Upper lobe of left lung (tissue), 4 donors: ENCODE data around the gene UFC1.

Source experiments
- CTCF ChIP-seq, 6 experiments: fragments of 450-650 bp in 4 of 6; fragments of 200-600 bp in 2 of 6; sonication (generic) in 2 of 6; IDR thresholded peaks; one replicate each; pipeline ENCODE4 v1.5.1; 2016 to 2019; ENCODE audit warnings: antibody characterized with exemption in 6 of 6
- EP300 ChIP-seq, 4 donors: sonication (generic); formaldehyde crosslinking; IDR thresholded peaks; one replicate each; pipeline ENCODE4 v1.5.1; 2017; ENCODE audit warnings: antibody characterized with exemption in 4 of 4, control low read depth in 2 of 4
- POLR2A ChIP-seq, 4 donors: fragments of 450-650 bp; IDR thresholded peaks; one replicate each; pipeline ENCODE4 v1.5.1; 2016 to 2017; ENCODE audit warnings: antibody characterized with exemption in 4 of 4, mild to moderate bottlenecking in 2 of 4

GRCh38 chr1:161201836-161202712 is 48.3 kb downstream of the UFC1 start, which contains the start of gene NDUFS2:
- peak in 2 of 6 experiments; percentile 7 to 25 for TF ChIP-seq CTCF (IDR thresholded peaks at IDR 0.05)
- TF ChIP-seq POLR2A (IDR thresholded peaks at IDR 0.05) = peak; percentile 68 to 87 (median 72)
- no peak for TF ChIP-seq EP300 (IDR thresholded peaks at IDR 0.05)
